Activated B cell treated with CpG ODN at 0.5 μM for 24 hours (primary cell): ENCODE data around the gene EIF4E2. TPM values are rescaled to one million over a fixed set of nuclear protein-coding genes. Genes with fewer than 3 reads are reported as not detected.

ENCODE experiments used
- ATAC-seq: fragments of 200-7000 bp; cut with Tn5 transposase; one replicate; pipeline ENCODE4 v1.10.0; 2021; ENCODE audit warnings: low read depth, mild to moderate bottlenecking, moderate library complexity
- CTCF ChIA-PET: fragments of 350-600 bp; sonication (Branson Sonifier 250); formaldehyde crosslinking; loops from one replicate; lab custom pipeline; 2021; ENCODE audit warnings: antibody characterized with exemption; lab: Charles Lee
- POLR2A ChIA-PET: fragments of 350-600 bp; sonication (Branson Sonifier 250); formaldehyde crosslinking; loops from one replicate; lab custom pipeline; 2021; ENCODE audit warnings: antibody characterized with exemption; lab: Charles Lee
- DNase-seq: peaks from one replicate; pipeline ENCODE4 v3.0.0; 2022
- H3K27ac Mint-ChIP-seq: one replicate; pipeline ENCODE4 v1.8.0; 2020; ENCODE audit warnings: mixed read lengths
- H3K27me3 Mint-ChIP-seq: one replicate; pipeline ENCODE4 v1.8.0; 2021; ENCODE audit warnings: mixed read lengths
- H3K36me3 Mint-ChIP-seq: one replicate; pipeline ENCODE4 v1.8.0; 2021; ENCODE audit warnings: low read depth, mixed read lengths
- H3K4me1 Mint-ChIP-seq: one replicate; pipeline ENCODE4 v1.8.0; 2021; ENCODE audit warnings: mixed read lengths
- H3K4me3 Mint-ChIP-seq: one replicate; pipeline ENCODE4 v1.8.0; 2020; ENCODE audit warnings: mild to moderate bottlenecking, mixed read lengths
- H3K9me3 Mint-ChIP-seq: one replicate; pipeline ENCODE4 v1.8.0; 2020; ENCODE audit warnings: mixed read lengths
- CTCF ChIP-seq: fragments of 200-600 bp; IDR thresholded peaks from one replicate; pipeline ENCODE4 v1.8.0; 2022; ENCODE audit warnings: antibody characterized with exemption, mild to moderate bottlenecking
- intact Hi-C: fragments of 100-400 bp; cut with micrococcal nuclease; formaldehyde crosslinking; loops from one replicate; pipeline ENCODE4 v1.15.1; 2024
- total RNA-seq: library from RNA; stranded (reverse); gene quantifications from 2 replicates; pipeline ENCODE4 v1.2.3, GENCODE V29; 2022

The EIF4E2 gene
- total RNA-seq, 1 donor from 2014 or later = 63.2 TPM

DNA sequence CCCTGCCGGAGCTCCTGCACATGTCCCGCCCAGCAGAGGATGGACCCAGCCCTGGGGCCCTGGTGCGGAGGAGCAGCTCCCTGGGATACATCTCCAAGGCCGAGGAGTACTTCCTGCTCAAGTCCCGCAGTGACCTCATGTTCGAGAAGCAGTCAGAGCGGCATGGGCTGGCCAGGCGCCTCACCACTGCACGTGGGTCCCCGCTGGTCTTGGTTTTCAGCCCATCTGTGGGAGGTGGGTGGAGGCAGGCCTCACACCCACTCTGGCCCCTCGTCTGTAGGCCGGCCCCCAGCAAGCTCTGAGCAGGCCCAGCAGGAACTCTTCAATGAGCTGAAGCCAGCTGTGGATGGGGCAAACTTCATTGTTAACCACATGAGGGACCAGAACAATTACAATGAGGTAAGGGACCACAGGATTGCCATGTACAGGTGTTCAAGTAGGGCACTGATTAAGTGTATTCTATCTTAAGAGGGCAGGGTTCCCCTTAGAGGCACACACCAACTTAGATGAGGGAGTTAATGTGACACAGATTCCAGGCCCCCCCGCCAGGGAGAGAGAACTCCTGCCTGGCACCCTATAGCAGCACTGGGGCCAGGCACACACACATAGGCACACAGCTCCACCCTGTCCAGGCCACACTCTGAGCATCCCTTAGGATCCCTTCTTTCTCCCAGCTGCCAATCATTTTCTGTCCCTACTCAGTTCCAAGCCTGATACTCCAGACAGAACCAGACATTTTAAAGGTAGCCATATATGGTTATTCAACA, 16.4 kb upstream of the EIF4E2 start:
- H3K4me3 Mint-ChIP-seq = no peak overlapping the region

DNA sequence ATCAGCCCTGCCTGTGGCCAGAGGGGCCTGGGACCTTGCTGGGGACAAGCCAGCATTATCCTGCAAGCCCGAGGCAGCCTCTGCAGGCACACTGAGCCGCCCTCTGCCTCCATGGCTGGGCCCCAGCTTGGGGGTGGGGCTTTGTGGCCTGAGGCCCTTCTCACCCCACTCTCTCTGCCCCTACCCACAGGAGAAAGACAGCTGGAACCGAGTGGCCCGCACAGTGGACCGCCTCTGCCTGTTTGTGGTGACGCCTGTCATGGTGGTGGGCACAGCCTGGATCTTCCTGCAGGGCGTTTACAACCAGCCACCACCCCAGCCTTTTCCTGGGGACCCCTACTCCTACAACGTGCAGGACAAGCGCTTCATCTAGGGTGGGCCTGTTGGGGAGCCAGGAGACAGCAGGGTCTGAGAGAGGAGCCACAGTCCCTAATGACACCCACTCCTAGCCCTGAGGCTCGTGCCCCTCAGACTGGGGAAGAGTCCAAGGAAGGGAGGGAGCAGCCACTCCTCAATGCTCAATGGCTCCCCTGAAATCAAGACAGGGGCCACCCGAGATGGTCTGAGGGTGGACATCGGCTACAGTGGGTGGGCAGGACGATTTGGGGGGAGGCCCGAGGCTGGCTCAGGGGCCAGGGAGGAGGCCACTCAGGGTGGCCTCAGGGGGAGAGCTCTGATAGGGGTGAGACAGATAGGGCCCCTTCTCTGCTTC, 15.4 kb upstream of the EIF4E2 start:
- no peak for TF ChIP-seq CTCF
- DNase-seq (no peak), ATAC-seq (no peak)
- Mint-ChIP-seq H3K36me3 (no peaks in the 10 kb centered on the region), H3K4me1 (peaks cover 9% of the 10 kb centered on the region), H3K27ac (no peak overlapping the region), H3K27me3 (peaks cover 7% of the 10 kb centered on the region), H3K4me3 (no peak overlapping the region), H3K9me3 (peaks cover 4% of the 10 kb centered on the region)
- intact Hi-C loops = no loop called here
- POLR2A ChIA-PET = no interaction called here
- CTCF ChIA-PET = interaction anchor here (0.6 kb wide), 1 partner anchor 553 kb away, joined by 3 read pairs; no protein-coding TSS in a partner anchor

More for the DNA sequence above, 16.4 kb upstream of the EIF4E2 start:
- intact Hi-C loops = no loop called here
- peaks cover 7% of the 10 kb centered on the region for H3K27me3 Mint-ChIP-seq
- no peak for ATAC-seq
- no peaks in the 10 kb centered on the region for H3K36me3 Mint-ChIP-seq
- H3K27ac Mint-ChIP-seq = no peak overlapping the region
- TF ChIP-seq CTCF = no peak
- peaks cover 4% of the 10 kb centered on the region for H3K9me3 Mint-ChIP-seq
- ChIA-PET POLR2A (no interaction called here), CTCF (no interaction called here)
- peaks cover 8% of the 10 kb centered on the region for H3K4me1 Mint-ChIP-seq
- DNase-seq = no peak

- intact Hi-C loops = no loop called here
- no peaks in the 10 kb centered on the region for H3K36me3 Mint-ChIP-seq
- DNase-seq = no peak
- no peak overlapping the region for H3K27ac Mint-ChIP-seq
- no peak for ATAC-seq
- ChIA-PET POLR2A (no interaction called here), CTCF (interaction anchor here (0.6 kb wide), 1 partner anchor 554 kb away, joined by 3 read pairs; no protein-coding TSS in a partner anchor)
- TF ChIP-seq CTCF = no peak
- no peak overlapping the region for H3K4me3 Mint-ChIP-seq
- H3K27me3 Mint-ChIP-seq = peaks cover 7% of the 10 kb centered on the region
- H3K9me3 Mint-ChIP-seq = peaks cover 4% of the 10 kb centered on the region
- H3K4me1 Mint-ChIP-seq = peaks cover 11% of the 10 kb centered on the region
Measured at GRCh38 chr2:232535761-232536530, 14.5 kb upstream of the EIF4E2 start.

DNA sequence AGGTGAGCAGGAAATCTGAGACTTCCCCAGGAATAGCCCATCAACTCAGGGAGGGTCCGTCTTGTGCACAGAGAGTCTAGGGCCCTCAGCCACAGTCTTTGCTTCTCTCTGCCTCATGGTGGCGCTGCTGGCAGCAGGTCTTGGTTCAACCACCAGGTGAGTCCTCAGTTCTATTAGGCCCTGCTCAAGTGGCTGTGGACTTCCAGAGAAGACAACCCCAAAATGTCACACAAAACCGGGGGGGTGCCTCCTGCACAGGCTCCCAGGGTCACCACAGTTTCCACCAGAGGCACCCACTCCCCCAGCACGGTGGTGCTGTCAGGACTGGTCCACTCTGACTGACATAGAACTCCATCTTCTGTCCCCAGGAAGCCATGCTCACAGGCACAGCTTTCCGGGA, 13.4 kb upstream of the EIF4E2 start:
- ATAC-seq (no peak), DNase-seq (no peak)
- Mint-ChIP-seq H3K4me3 (no peak overlapping the region), H3K27me3 (peaks cover 7% of the 10 kb centered on the region), H3K9me3 (peaks cover 4% of the 10 kb centered on the region), H3K36me3 (no peaks in the 10 kb centered on the region), H3K4me1 (peaks cover 15% of the 10 kb centered on the region), H3K27ac (no peak overlapping the region)
- ChIA-PET POLR2A (no interaction called here), CTCF (no interaction called here)
- TF ChIP-seq CTCF = no peak
- intact Hi-C loops = no loop called here
